ENCODE data around the gene GPBP1L1. TPM values are rescaled to one million over a fixed set of nuclear protein-coding genes. Genes with fewer than 3 reads are reported as not detected.
A peak's percentile ranks its signal among the peaks of the same experiment; 100 is the strongest.

GPBP1L1 gene
- total and polyA plus RNA-seq, 12 donors, result 34.5 to 122 (median 79.1) TPM

- H3K4me1 ChIP-seq (replicated peaks in 1 of 2), result peaks cover 18 to 38% of the 10 kb centered on the region in 2 donors
- TF ChIP-seq POLR2A (IDR thresholded peaks at IDR 0.05), result no peak
- DNase-seq, result no peak
- intact Hi-C loops (cut with DNase I), result no loop called here
- H3K27me3 ChIP-seq, result no peaks in the 10 kb centered on the region
- H3K9me3 ChIP-seq (replicated peaks in 1 of 3), result no peaks in the 10 kb centered on the region
- H3K36me3 ChIP-seq (replicated peaks in 1 of 2), result no peaks in the 10 kb centered on the region
- H3K27ac ChIP-seq, result peak overlapping the region in 1 of 5 donors; percentile 4
- H3K4me3 ChIP-seq, result no peak overlapping the region
- WGBS, 4 donors, result 64 to 72% (median 68%) methylated on average over 6 of the region's 6 CpGs
Observed at GRCh38 chr1:45669859-45670655, 16.3 kb downstream of the GPBP1L1 start.

GRCh38 chr1:45669379-45669778, 17.0 kb downstream of the GPBP1L1 start:
- DNase-seq, result no peak
- Histone ChIP-seq H3K9me3 (replicated peaks in 1 of 3) (no peaks in the 10 kb centered on the region), H3K27me3 (no peaks in the 10 kb centered on the region), H3K27ac (no peak overlapping the region), H3K4me1 (replicated peaks in 1 of 2) (peaks cover 18 to 38% of the 10 kb centered on the region in 2 donors), H3K4me3 (no peak overlapping the region), H3K36me3 (replicated peaks in 1 of 2) (no peaks in the 10 kb centered on the region)
- 25 to 47% (median 30%) methylated on average over 1 of the region's 1 CpG for WGBS, 4 donors
- intact Hi-C loops (cut with DNase I), result no loop called here
- TF ChIP-seq CTCF (IDR thresholded peaks at IDR 0.05) (no peak), POLR2A (IDR thresholded peaks at IDR 0.05) (no peak)

GRCh38 chr1:45668526-45668925, 17.8 kb downstream of the GPBP1L1 start:
- no peaks in the 10 kb centered on the region for H3K36me3 ChIP-seq (replicated peaks in 1 of 2)
- TF ChIP-seq CTCF (IDR thresholded peaks at IDR 0.05) (no peak), POLR2A (IDR thresholded peaks at IDR 0.05) (no peak)
- 84 to 86% (median 86%) methylated on average over 4 of the region's 4 CpGs for whole genome bisulfite sequencing, 4 donors
- no peaks in the 10 kb centered on the region for H3K9me3 ChIP-seq (replicated peaks in 1 of 3)
- no peak for DNase-seq
- H3K4me1 ChIP-seq (replicated peaks in 1 of 2), result peaks cover 18 to 38% of the 10 kb centered on the region in 2 donors
- no peaks in the 10 kb centered on the region for H3K27me3 ChIP-seq
- intact Hi-C loops (cut with DNase I), result no loop called here
- no peak overlapping the region for H3K27ac ChIP-seq
- H3K4me3 ChIP-seq, result no peak overlapping the region

DNA sequence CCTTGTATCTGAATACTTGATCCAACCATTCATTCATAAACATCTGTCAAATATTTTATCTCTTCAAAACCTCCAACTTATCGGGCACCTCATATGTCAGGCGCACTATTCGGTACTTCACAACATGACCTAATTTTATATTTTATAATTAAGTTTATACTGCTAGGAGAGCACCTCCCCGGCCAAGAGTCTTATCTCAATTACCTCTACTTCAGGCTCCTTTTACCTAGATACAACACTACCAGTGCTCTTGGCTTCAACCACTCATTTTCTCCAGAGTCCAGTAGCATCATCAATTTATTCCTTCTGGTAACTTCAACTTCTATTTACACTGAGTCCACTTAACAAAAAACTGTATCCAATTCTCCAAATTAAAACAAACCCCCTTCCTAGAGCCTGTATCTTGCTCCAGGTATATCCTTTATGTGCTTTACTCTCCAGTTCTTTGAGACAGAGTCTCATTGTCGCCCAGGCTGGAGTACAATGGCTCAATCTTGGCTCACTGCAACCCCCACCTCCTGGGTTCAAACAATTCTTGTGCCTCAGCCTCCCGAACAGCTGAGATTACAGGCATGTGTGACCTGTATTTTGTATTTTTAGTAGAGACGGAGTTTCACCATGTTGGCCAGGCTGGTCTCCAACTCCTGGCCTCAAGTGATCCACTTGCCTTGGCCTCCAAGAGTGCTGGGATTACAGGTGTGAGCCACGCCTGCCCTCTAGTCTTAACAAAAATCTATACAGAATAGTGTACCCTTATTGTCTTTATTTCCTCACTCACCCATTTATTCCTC, 18.8 kb downstream of the GPBP1L1 start:
- intact Hi-C loops (cut with DNase I), result no loop called here
- peaks cover 18 to 38% of the 10 kb centered on the region in 2 donors for H3K4me1 ChIP-seq (replicated peaks in 1 of 2)
- WGBS, 4 donors, result 72 to 81% (median 74%) methylated on average over 8 of the region's 8 CpGs
- no peak for DNase-seq
- H3K27me3 ChIP-seq, result no peaks in the 10 kb centered on the region
- TF ChIP-seq CTCF (IDR thresholded peaks at IDR 0.05) (no peak), POLR2A (IDR thresholded peaks at IDR 0.05) (no peak)
- H3K4me3 ChIP-seq, result no peak overlapping the region
- no peaks in the 10 kb centered on the region for H3K36me3 ChIP-seq (replicated peaks in 1 of 2)
- H3K27ac ChIP-seq, result no peak overlapping the region
- no peaks in the 10 kb centered on the region for H3K9me3 ChIP-seq (replicated peaks in 1 of 3)
